Esophagus muscularis mucosa (tissue), 4 donors: ENCODE data around the gene STAP2. TPM values are rescaled to one million over a fixed set of nuclear protein-coding genes. Genes with fewer than 3 reads are reported as not detected.

Experiments used
- DNase-seq: peaks from one replicate; pipeline ENCODE4 v3.0.0-alpha.2; 2017; ENCODE audit errors: extremely low spot score
- H3K27ac ChIP-seq, 4 donors: fragments of 200-600 bp; sonication (generic); replicated peaks in 1 of 4; 1 replicate in 3 of 4; 2 replicates in 1 of 4; pipeline ENCODE4 v1.5.1; 2016 to 2019; ENCODE audit warnings: mild to moderate bottlenecking in 1 of 4
- H3K27me3 ChIP-seq, 4 donors: fragments of 200-600 bp; sonication (generic); one replicate each; pipeline versions ENCODE4 v1.5.1 to v1.6.0; 2016 to 2019
- H3K36me3 ChIP-seq, 4 donors: fragments of 200-600 bp; sonication (generic); one replicate each; pipeline ENCODE4 v1.5.1; 2016 to 2019
- H3K4me1 ChIP-seq, 4 donors: fragments of 200-600 bp; sonication (generic); one replicate each; pipeline ENCODE4 v1.5.1; 2016 to 2019
- H3K4me3 ChIP-seq, 4 donors: fragments of 200-600 bp; sonication (generic); 1 replicate in 2 of 4; 2 replicates in 2 of 4; pipeline ENCODE4 v1.5.1; 2016 to 2019; ENCODE audit warnings: mild to moderate bottlenecking in 4 of 4, moderate library complexity in 1 of 4
- H3K9me3 ChIP-seq, 4 donors: fragments of 200-600 bp; sonication (generic); 1 replicate in 3 of 4; 2 replicates in 1 of 4; pipeline ENCODE4 v1.5.1; 2016 to 2019
- EP300 ChIP-seq: sonication (generic); formaldehyde crosslinking; IDR thresholded peaks from one replicate; pipeline ENCODE4 v1.6.1; 2017; ENCODE audit warnings: antibody characterized with exemption
- POLR2A ChIP-seq: fragments of 450-650 bp; IDR thresholded peaks from one replicate; pipeline ENCODE4 v1.6.1; 2017; ENCODE audit warnings: antibody characterized with exemption, moderate library complexity, mild to moderate bottlenecking, low read depth
- POLR2AphosphoS5 ChIP-seq, 2 donors: sonication (generic); formaldehyde crosslinking; IDR thresholded peaks; one replicate each; pipeline ENCODE4 v1.6.1; 2017; ENCODE audit warnings: antibody characterized with exemption in 2 of 2
- WGBS: methylation state at CpG from one replicate; pipeline ENCODE4 v1.1.5; 2018; 5-methylcytosine and 5-hydroxymethylcytosine counted together
- intact Hi-C: fragments of 100-400 bp; cut with DNase I; formaldehyde crosslinking; loops from one replicate; pipeline ENCODE4 v1.15.1; 2023
- total RNA-seq, 4 donors: library from RNA; depleted of rRNA; stranded (reverse); fragments of >200 nt; gene quantifications; one replicate each; pipeline versions ENCODE4 v1.1.0 to v1.2.1, GENCODE V29; 2016
- TF ChIP-seq, protein P1 (sequence below), 3 experiments: fragments of 200-600 bp in 2 of 3; fragments of 450-650 bp in 1 of 3; sonication (generic) in 2 of 3; IDR thresholded peaks; one replicate each; pipeline ENCODE4 v1.5.1; 2017 to 2019; ENCODE audit warnings: antibody characterized with exemption in 3 of 3, mild to moderate bottlenecking in 2 of 3, moderate library complexity in 1 of 3

The STAP2 gene
- total RNA-seq, 4 donors from 2014 or later, result 0.52 to 3.3 (median 1.7) TPM; not detected in 1

DNA sequence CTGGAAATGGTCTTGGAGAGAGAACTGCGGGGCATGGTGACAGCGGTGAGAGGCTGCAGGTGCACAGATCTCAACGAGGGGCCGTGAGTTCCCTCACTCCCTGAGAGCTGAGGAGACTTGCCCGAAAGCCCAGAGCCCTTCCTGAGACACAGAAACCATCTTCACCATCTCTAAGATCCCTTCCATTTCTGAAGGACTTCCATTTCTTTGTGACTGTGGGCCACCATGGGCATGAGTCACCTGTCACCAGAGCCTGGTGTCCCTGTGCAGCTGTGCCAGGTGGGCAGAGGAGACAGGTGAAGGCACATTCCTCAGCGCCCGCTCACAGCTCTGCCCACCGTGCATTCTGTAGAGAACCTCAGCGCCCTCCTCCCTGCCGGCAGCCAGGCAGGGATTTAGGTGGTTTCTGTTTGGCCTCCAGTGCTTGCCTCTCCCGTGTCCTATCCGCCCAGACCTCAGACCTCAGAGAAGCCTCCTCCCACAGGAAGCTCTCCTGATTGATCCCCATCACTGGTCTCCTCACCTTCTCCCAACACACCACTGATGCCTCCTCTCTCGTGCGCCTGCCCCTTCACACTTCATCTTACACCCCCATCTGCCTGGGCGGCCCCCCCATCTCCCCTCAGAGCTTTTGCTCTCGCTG is 37.5 kb upstream of the STAP2 start:
- Histone ChIP-seq H3K4me1 (peaks cover 88 to 100% (median 95%) of the 10 kb centered on the region in 4 donors), H3K27ac (peak overlapping the region; percentile 78 to 91 (median 86)), H3K27me3 (no peaks in the 10 kb centered on the region), H3K36me3 (peaks cover 0 to 5% (median 0%) of the 10 kb centered on the region in 4 donors), H3K4me3 (no peak overlapping the region), H3K9me3 (no peaks in the 10 kb centered on the region)
- TF ChIP-seq, protein P1, sequence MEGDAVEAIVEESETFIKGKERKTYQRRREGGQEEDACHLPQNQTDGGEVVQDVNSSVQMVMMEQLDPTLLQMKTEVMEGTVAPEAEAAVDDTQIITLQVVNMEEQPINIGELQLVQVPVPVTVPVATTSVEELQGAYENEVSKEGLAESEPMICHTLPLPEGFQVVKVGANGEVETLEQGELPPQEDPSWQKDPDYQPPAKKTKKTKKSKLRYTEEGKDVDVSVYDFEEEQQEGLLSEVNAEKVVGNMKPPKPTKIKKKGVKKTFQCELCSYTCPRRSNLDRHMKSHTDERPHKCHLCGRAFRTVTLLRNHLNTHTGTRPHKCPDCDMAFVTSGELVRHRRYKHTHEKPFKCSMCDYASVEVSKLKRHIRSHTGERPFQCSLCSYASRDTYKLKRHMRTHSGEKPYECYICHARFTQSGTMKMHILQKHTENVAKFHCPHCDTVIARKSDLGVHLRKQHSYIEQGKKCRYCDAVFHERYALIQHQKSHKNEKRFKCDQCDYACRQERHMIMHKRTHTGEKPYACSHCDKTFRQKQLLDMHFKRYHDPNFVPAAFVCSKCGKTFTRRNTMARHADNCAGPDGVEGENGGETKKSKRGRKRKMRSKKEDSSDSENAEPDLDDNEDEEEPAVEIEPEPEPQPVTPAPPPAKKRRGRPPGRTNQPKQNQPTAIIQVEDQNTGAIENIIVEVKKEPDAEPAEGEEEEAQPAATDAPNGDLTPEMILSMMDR (IDR thresholded peaks at IDR 0.05), result no peak
- TF ChIP-seq POLR2AphosphoS5 (IDR thresholded peaks at IDR 0.05), result no peak
- TF ChIP-seq EP300, result no peak
- TF ChIP-seq POLR2A, result no peak
- intact Hi-C loops, result no loop called here
- DNase-seq, result no peak
- 72% methylated on average over 15 of the region's 16 CpGs for WGBS

DNA sequence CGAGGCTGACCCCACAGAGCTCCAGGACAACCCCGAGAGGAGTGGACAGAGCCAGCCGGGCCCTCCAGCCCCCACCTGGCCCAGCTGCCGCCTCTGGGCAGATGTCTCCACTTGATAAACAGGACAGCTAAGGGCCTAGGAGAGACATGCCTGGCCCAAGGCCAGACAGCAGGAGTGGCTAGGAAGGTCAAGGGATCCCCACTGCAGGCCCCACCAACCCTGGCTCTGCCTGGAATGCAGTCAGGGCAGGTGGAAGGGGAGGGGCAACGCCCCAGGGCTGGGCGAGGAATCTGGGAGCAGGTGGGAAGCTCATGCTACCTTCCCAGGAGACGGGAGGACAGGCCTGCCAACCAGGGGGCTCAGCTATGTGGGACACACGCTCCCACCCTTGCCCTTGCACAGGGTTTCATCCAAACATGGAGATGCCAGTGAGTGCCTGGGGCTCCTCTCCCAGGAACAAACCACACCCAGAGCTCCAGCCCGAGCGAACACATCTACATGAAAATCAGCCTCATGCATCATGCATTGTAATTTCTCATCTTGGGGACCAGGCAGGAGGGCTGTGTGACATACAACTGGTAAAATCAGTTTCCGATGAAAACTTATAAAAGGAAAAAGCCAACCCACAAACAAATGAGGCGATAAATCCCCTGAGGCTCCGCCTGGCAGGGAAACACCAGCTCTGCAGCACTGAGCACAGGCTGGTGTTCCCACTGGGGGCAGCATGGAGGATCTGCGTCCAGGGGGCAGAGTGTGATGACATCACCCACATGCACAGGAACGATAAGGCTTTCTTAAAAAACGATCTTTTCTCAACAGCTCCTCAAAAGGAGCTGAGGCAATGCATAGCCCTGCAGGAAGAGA is 36.8 kb upstream of the STAP2 start:
- 32% methylated on average over 7 of the region's 16 CpGs for WGBS

DNA sequence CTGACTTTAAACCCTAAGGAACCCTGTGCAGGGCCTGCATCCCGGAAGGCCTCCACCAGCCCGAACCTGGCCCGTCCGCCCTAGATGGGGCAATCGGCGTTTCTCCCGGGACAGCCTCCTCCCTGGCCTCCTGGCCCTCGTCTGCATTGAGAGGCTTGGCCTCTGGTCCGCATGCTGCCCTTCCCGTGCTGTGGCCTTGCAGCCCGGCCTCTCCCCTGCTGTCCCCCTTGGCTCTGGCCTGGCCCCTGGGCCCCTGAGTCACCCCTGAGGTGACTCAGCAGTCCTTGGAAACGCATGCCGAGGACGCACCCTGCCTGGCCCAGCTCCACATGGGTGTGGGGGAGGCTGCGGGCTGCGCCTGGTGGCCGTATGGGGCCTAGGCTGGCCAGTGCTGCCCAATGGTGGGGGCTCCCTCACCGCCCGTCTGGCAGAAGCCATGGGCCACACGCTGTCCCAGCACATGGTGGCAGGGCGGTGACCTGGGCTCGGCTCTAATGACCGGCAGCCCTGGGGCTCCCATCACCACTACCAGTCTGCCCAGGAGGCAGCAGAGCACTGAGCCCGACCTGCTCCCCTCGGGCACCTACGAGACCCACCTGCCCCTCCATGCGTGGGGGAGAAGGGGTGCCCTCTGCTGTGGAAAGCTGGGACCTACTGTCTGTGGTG is 36.0 kb upstream of the STAP2 start:
- Histone ChIP-seq H3K36me3 (peaks cover 0 to 7% (median 0%) of the 10 kb centered on the region in 4 donors), H3K27ac (peak overlapping the region; percentile 78 to 91 (median 86)), H3K4me1 (peaks cover 91 to 100% (median 95%) of the 10 kb centered on the region in 4 donors), H3K9me3 (no peaks in the 10 kb centered on the region), H3K4me3 (peak overlapping the region in 3 of 4 donors; percentile 8 to 36 (median 11)), H3K27me3 (no peaks in the 10 kb centered on the region)
- no peak for TF ChIP-seq EP300
- TF ChIP-seq POLR2AphosphoS5 (IDR thresholded peaks at IDR 0.05), result peak; percentile 66 to 80
- TF ChIP-seq, protein P1 (IDR thresholded peaks at IDR 0.05), result peak in 1 of 3 experiments; percentile 7
- no peak for TF ChIP-seq POLR2A
- intact Hi-C loops, result no loop called here
- DNase-seq, result peak; percentile 93
- 60% methylated on average over 17 of the region's 27 CpGs for WGBS

More for the DNA sequence above, 36.8 kb upstream of the STAP2 start:
- H3K27me3 ChIP-seq, result no peaks in the 10 kb centered on the region
- TF ChIP-seq POLR2A (no peak), EP300 (no peak), POLR2AphosphoS5 (IDR thresholded peaks at IDR 0.05) (peak in 1 of 2 donors; percentile 6)
- TF ChIP-seq, protein P1 (IDR thresholded peaks at IDR 0.05), result peak; percentile 27 to 44 (median 36)
- H3K4me3 ChIP-seq, result peak overlapping the region in 3 of 4 donors; percentile 3 to 36 (median 8)
- peaks cover 0 to 7% (median 0%) of the 10 kb centered on the region in 4 donors for H3K36me3 ChIP-seq
- no peak for DNase-seq
- H3K9me3 ChIP-seq, result no peaks in the 10 kb centered on the region
- intact Hi-C loops, result no loop called here
- H3K4me1 ChIP-seq, result peaks cover 91 to 100% (median 95%) of the 10 kb centered on the region in 4 donors
- H3K27ac ChIP-seq, result peak overlapping the region; percentile 78 to 91 (median 86)

DNA sequence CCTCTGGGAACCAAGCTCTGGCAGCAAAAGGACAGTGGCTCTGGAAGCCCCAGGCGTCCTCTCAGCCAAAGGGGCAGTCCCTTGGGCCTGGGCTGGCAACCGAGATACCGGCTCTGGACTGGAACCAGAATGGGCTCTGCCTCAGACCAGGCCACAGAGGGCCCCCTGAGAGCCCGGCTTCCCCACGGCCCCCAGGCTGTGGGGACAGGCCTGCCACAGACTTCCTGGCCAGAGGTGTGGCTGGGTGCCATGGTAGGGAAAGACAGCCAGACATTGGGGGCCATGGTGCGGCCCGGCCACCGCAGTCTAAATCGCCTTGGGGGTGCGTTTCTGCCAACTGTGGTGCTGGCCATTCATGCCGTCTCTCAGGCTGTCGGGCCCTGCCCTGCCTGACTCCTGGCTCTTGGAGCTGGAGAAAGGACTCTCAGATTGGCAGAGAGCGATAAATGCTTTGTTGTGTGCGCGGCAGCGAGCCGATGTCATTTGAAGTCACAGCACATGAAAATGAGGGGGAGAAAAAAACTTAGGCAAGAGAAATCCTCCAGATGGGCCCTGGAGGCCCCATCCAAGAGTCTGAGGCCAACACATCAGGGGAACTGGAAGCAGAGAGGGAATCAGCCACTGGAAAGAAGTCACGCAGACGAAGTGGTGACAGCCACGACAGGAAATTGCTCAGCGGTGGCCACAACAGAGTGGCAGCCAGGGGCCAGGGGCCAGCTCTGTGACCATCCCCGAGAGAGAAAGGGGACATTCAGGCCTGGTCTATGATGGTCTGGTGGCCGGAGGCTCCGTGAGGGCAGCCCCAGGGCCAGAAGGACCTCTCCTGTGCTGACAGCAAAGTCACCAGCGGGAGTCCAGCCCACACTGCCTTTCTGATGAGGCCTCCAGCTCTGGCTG is 35.2 kb upstream of the STAP2 start:
- TF ChIP-seq, protein P1 (IDR thresholded peaks at IDR 0.05), result no peak
- no peak for TF ChIP-seq EP300
- no peak for TF ChIP-seq POLR2A
- TF ChIP-seq POLR2AphosphoS5 (IDR thresholded peaks at IDR 0.05), result no peak
- no peaks in the 10 kb centered on the region for H3K9me3 ChIP-seq
- peak overlapping the region in 2 of 4 donors; percentile 8 to 11 for H3K4me3 ChIP-seq
- H3K4me1 ChIP-seq, result peaks cover 91 to 100% (median 95%) of the 10 kb centered on the region in 4 donors
- WGBS, result 47% methylated on average over 18 of the region's 25 CpGs
- DNase-seq, result no peak
- peak overlapping the region; percentile 78 to 91 (median 86) for H3K27ac ChIP-seq
- peaks cover 0 to 7% (median 0%) of the 10 kb centered on the region in 4 donors for H3K36me3 ChIP-seq
- H3K27me3 ChIP-seq, result no peaks in the 10 kb centered on the region
- intact Hi-C loops, result no loop called here
